HEK293T (cell line): ENCODE data around the gene DNLZ.

Source experiments
- ARNT ChIP-seq: fragments of 450-650 bp; IDR thresholded peaks from 2 replicates; pipeline ENCODE4 v1.6.1; 2017; ENCODE audit warnings: mild to moderate bottlenecking
- BHLHE40 ChIP-seq: fragments of 450-650 bp; IDR thresholded peaks from 2 replicates; pipeline ENCODE4 v1.6.1; 2016; ENCODE audit warnings: mild to moderate bottlenecking, moderate library complexity, borderline replicate concordance
- FOXM1 ChIP-seq: fragments of 450-650 bp; IDR thresholded peaks from 2 replicates; pipeline ENCODE4 v1.6.1; 2017; ENCODE audit warnings: mild to moderate bottlenecking, borderline replicate concordance
- LEF1 ChIP-seq: fragments of 450-650 bp; IDR thresholded peaks from 2 replicates; pipeline ENCODE4 v1.6.1; 2017; ENCODE audit warnings: mild to moderate bottlenecking, borderline replicate concordance
- SUZ12 ChIP-seq: fragments of 450-650 bp; IDR thresholded peaks from 2 replicates; pipeline ENCODE4 v1.6.1; 2016; ENCODE audit warnings: mild to moderate bottlenecking
- TARDBP ChIP-seq: fragments of 450-650 bp; IDR thresholded peaks from 2 replicates; pipeline ENCODE4 v1.6.1; 2016

DNA sequence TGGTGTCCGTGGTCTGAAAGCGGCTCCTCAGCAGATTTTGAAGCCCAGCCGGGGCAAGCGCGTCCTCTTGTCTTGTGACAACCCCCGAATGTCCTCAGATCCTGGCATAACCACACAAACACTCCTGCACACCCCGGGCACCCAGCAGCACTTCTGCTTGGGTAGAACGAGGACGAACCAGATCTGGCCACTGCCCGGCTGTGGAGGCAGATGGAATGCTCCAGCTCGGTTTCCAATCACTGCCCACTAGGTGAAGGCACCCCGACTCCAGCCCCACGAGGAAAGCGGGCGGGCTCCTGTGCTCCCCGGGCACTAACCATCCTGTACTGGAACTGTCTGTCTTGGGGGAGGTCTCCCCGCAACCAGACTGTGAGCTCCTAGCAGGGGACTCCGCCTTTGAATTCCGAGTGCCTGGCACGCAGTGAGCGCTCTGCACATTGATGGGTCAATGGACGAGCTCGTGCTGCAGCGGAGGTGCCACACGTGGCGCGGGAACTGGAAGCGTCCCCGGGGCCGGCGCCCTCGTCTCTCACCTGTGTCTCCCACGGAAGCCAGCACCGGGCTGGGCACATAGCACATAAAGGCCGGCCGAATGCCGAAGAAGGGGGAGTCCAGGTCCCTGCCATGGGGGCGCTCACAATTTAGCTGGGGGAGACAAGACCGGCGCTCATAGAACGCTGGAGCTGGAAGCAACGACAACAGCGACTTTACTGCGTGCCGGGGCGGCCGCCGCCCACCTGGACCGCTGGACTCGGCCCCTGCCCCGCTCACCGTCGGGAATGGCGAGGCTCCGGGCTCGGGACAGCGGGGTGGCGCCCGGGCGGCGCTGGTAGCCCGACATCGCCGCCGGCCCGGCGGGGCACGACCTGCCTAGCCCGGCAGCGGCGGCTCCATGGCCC, 46.3 kb upstream of the DNLZ start:
- TF ChIP-seq SUZ12 (no peak), ARNT (no peak), LEF1 (no peak), FOXM1 (no peak), TARDBP (no peak), BHLHE40 (no peak)
